ENCODE data around the gene PARD3B.

DNA sequence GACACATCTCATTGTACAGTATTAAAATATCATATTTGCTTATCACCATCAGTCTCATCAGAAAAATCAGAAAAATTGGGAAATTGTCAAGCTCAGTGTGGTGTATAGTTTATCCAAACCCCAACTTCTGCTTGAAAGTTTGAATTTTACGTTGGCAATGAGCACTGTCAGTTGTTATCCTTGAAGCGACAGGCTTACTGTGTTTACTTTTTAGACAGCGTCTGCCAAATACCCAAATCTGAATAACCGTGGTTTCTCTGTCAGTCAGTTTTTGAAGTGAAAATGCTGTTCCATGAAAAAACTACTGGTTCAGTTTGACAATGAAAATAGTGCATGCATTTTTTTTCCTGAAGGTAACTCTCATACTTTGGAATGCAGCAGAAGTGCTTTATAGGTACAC, 70.2 kb downstream of the PARD3B start:
- no peak for TF ChIP-seq POLR2A (IDR thresholded peaks at IDR 0.05; ENCODE audit: low read depth, low read length)
- TF ChIP-seq POLR2AphosphoS5 (IDR thresholded peaks at IDR 0.05; ENCODE audit: low read depth, low read length) = no peak
- no peak for TF ChIP-seq TAF1 (IDR thresholded peaks at IDR 0.05; ENCODE audit: borderline replicate concordance, low read depth, low read length)

Measured in GM12892 (cell line).